GM18909 (cell line): ENCODE results near the gene PTPRT.

Experiments used
- ATAC-seq: cut with Tn5 transposase; IDR thresholded peaks from one replicate; pipeline ENCODE4 v1.9.1; 2021; ENCODE audit warnings: mild to moderate bottlenecking; ENCODE audit not compliant: unreplicated experiment, poor library complexity

The PTPRT gene

DNA sequence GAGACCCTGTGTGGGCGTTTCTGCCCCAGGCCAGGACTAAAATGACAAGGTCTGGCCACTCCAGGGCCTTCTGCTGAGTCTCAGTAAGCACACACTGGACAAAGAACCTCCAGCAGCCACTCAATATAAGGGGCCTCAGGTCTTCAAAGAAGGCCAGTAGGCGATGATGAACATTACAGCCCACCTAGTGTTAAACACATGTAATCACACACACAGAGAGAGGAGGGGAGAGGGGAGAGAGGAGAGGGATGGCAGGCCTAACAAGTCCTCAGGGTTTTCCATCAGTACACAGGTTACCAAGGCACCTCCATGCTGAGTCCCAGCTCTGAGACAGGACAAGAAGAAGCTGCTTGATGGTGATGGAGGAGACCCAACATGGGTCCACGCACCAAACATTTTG is 325.6 kb downstream of the PTPRT start:
- ATAC-seq: no peak

GRCh38 chr20:42862446-42862845 is 327.3 kb downstream of the PTPRT start:
- ATAC-seq: no peak

DNA sequence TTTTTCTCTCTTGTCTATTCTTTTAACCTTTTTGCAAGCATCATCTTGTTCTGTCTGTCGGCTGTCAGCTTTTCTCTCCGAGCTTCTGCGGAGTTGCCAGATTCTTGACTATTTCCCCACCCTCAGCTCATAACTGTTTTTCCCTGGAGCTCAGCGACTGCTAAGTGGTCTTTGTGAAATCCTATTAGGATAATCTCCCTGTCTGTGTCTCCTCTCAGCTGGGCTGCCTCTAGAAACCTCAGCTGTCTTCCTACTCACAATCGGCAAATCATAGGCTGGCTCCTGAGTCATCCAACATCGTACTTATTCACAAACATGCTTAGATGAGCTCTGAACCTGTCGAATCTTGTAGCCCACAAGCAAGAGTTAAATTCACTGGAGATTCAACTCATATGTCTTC is 332.3 kb downstream of the PTPRT start:
- ATAC-seq: no peak

GRCh38 chr20:42855896-42856295 is 333.8 kb downstream of the PTPRT start:
- no peak for ATAC-seq

- ATAC-seq: no peak
These were observed 337.0 kb downstream of the PTPRT start for GRCh38 chr20:42852691-42853090.

DNA sequence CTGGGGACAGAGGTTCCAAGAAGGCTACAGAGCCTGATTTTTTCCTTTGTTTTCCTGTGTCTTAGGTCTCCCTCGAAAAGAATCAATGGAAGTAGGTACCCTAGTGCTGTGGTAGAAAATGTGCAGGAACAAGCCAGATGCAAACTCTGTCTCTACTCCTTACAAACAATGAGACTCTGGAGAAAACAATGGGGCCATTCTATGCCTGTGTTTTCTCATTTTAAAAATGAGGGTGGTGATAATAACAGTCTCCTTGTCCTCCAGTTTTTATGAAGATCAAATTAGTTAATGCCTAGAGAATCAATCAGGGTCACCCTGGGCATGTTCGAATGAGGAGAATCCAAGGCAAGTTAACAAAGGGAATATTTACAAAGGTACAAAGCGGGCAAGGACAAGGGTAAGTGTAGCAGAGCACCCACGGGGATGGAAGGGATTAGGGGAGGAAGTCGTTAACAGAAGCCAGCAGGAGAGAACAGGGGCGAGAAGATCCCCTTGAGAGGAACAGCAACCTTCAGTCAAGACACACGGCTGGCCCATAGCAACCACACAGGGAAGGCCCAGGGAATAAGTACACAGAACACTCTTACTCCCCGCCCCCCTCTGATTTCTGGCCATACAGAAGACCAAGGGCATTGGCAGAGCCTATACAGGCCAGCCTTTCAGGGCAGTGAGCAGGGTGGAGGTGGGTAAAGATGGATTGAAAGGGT is 342.8 kb downstream of the PTPRT start:
- ATAC-seq: no peak

DNA sequence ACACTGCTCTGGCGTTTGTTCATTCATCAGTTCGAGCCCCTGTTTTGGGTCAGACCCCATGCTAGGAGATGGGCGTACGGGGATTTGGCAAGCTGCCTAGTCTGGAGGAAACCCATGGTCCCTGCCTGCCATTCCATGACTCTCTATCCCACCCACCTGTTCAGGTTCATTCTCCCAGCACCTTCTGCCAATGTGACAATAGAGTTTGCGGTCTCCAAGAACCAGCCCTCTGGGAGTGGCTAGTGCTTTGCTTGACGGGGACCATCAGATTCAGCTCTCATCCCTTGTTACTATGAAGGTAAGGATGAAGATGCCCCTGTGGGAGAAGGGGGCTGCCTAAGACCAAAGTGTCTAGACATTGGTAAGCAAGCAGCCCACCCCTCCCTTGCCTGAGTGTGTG is 345.0 kb downstream of the PTPRT start:
- no peak for ATAC-seq

DNA sequence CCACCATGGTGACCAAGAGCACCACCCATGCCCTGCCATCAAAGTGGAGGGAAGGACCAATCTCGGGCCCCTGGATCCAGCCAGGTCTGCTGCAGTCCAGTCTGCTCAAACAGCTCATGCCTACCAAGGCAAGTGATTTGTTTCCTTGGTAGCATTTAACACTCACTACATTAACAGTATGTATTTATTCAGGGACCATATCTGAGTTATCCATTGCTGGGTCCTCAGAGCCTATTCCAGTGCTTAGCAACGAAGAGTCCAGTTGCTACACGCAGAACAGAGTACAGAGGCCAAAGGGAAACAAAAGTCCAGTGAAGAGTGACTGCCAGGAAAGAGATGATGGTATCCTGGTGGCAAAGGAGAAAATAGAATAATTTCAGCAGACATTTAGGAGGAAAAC is 352.2 kb downstream of the PTPRT start:
- no peak for ATAC-seq

DNA sequence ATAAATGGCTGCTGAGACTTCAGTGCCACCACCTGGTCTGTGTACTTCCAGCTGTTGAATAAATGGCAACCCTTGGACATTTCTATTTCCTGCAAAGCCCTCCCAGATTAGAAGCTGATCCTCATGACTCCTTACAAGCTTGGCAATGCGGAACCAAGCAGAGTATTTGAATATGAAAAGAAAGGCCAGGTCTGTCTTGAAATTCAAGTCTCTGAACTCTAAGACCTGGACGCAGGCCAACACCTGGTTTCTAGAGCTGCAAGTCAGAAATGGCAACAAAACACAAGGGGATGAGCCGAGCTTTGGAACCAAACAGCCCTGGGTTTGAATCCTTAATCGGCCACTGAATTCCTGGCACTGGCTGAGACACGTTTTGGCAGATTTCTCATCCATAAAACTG is 353.4 kb downstream of the PTPRT start:
- no peak for ATAC-seq

GRCh38 chr20:42807876-42808275 is 381.8 kb downstream of the PTPRT start:
- ATAC-seq: no peak

DNA sequence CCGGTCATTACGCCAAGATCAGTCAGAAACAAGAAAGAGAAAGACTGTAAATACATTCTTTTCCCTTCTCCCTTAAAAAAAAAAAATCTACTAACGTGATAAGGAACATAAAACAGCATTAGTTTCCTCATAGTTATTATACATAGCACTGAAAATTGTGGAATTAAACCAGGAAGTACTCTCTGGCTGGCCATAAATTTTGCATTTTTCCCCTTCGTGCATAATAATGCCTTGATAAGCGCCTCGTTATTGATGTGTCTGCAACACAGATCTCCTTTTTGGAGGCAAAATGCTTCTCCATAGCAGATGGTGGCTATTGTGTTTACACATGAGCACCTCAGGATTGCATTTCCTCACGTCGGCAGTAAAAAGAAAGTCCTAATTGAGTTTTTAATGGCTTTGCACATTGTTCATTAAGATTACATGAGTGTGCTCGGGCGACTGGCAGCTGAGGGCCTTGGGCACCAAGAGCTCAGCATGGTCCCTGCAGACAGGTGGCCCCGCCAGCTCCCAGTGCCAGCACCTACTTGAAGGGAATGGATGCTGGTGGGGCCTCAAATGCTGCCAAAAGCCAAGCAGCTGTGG is 394.5 kb downstream of the PTPRT start:
- no peak for ATAC-seq

- no peak for ATAC-seq
These were observed 397.7 kb downstream of the PTPRT start for GRCh38 chr20:42792052-42792451.

GRCh38 chr20:42790111-42790510 is 399.6 kb downstream of the PTPRT start:
- ATAC-seq: no peak

- no peak for ATAC-seq
These were observed 401.0 kb downstream of the PTPRT start for GRCh38 chr20:42788707-42789106.

GRCh38 chr20:42785041-42785440 is 404.7 kb downstream of the PTPRT start:
- ATAC-seq: no peak

DNA sequence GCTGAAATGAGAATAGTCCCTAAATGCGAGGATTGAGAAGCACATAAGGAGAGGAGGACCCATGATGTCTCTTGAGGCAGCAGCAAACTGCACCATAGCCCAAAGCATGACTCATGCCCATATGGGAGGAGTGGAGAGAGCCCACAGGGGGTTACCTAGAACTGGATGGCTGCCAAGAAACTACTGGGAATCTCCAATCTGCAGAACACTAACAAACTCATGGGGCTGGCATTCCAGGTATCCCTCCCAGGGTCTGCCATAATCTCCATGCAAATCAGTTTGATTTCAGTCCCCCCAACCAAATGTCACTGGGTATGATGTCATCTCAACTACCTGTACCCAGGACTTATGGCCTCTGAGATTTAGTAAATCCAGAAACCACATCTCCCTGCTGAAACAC is 410.5 kb downstream of the PTPRT start:
- no peak for ATAC-seq

- ATAC-seq: no peak
These were observed 413.8 kb downstream of the PTPRT start for GRCh38 chr20:42775866-42776265.

GRCh38 chr20:42775037-42775436 is 414.7 kb downstream of the PTPRT start:
- ATAC-seq: no peak

GRCh38 chr20:42763015-42763414 is 426.7 kb downstream of the PTPRT start:
- no peak for ATAC-seq

DNA sequence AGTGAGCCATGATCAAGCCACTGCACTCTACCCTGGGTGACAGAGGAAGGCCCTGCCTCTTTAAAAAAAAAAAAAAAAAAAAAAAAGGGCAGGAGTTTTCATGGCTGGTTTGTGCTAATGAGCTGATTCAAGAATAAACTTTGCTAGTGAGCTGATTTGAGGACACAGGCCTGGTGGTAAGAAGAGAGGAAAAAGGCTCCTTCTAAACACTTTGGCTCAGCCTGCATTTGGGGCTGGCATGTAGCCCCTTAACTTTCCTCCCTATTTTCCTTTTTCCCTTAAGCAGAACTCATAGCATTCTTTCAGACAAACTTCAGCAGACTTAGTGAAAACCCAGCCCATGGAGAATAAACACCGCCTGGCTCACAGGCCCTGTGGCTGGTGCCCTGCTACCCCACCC is 432.7 kb downstream of the PTPRT start:
- ATAC-seq: no peak

- ATAC-seq: no peak
These were observed 435.0 kb downstream of the PTPRT start for GRCh38 chr20:42754706-42755105.

- no peak for ATAC-seq
These were observed 437.1 kb downstream of the PTPRT start for GRCh38 chr20:42752620-42753019.
